Hematopoietic multipotent progenitor cell (in vitro differentiated cells): ENCODE results near the gene CAPS2. TPM values are rescaled to one million over a fixed set of nuclear protein-coding genes. Genes with fewer than 3 reads are reported as not detected.
"Not testable (repeated sequence)": the region's sequence is repeated elsewhere in the genome, so short reads cannot be mapped to it uniquely, and the experiment has no call there.

Experiments used
- DNase-seq, 3 donors: peaks; one replicate each; pipeline ENCODE4 v3.0.0-alpha.2; 2011 to 2015; ENCODE audit warnings: low read depth in 2 of 3, low spot score in 2 of 3
- total RNA-seq: library from RNA; depleted of rRNA; stranded (reverse); fragments of >200 nt; gene quantifications from one replicate; pipeline ENCODE4 v1.2.3, GENCODE V29; 2012

The CAPS2 gene
- total RNA-seq = 11.8 TPM

GRCh38 chr12:75329918-75330826, at the start of gene CAPS2:
Gene CAPS2, minus strand, starts transcription at chr12:75330324. Its CDS starts 3,826 bp downstream, at chr12:75326498.
- DNase-seq = peak; percentile 21 to 83 (median 75)

- DNase-seq = no peak
Measured at GRCh38 chr12:75378354-75378753, 48.2 kb upstream of the CAPS2 start.

GRCh38 chr12:75374971-75375370, 44.8 kb upstream of the CAPS2 start:
- no peak for DNase-seq

- DNase-seq = no peak
Measured at GRCh38 chr12:75366629-75367028, 36.5 kb upstream of the CAPS2 start.

GRCh38 chr12:75364919-75365318, 34.8 kb upstream of the CAPS2 start:
- DNase-seq = peak in 2 of 3 donors; percentile 5 to 18

- peak in 1 of 3 donors; percentile 9 for DNase-seq
Measured at GRCh38 chr12:75361408-75361807, 31.3 kb upstream of the CAPS2 start.

GRCh38 chr12:75360920-75361319, 30.8 kb upstream of the CAPS2 start:
- no peak for DNase-seq

- DNase-seq = no peak
Measured at GRCh38 chr12:75354011-75354410, 23.9 kb upstream of the CAPS2 start.

GRCh38 chr12:75350413-75350812, 20.3 kb upstream of the CAPS2 start:
- no peak for DNase-seq

GRCh38 chr12:75349946-75350345, 19.8 kb upstream of the CAPS2 start:
- no peak for DNase-seq

GRCh38 chr12:75346215-75346614, 16.1 kb upstream of the CAPS2 start:
- not testable (repeated sequence) for DNase-seq

- no peak for DNase-seq
Measured at GRCh38 chr12:75345531-75345930, 15.4 kb upstream of the CAPS2 start.

- no peak for DNase-seq
Measured at GRCh38 chr12:75341873-75342272, 11.7 kb upstream of the CAPS2 start.

GRCh38 chr12:75337905-75338304, 7.8 kb upstream of the CAPS2 start:
- no peak for DNase-seq

- peak; percentile 63 to 95 (median 90) for DNase-seq
Measured at GRCh38 chr12:75334384-75335030, 4.4 kb upstream of the CAPS2 start, which contains the start of gene GLIPR1L1. Gene GLIPR1L1, plus strand, starts transcription at chr12:75334670. Its CDS starts 59 bp downstream, at chr12:75334729.

GRCh38 chr12:75327642-75328041, 2.5 kb downstream of the CAPS2 start:
- DNase-seq = no peak

- DNase-seq = no peak
Measured at GRCh38 chr12:75323663-75324062, 6.5 kb downstream of the CAPS2 start.

- DNase-seq = no peak
Measured at GRCh38 chr12:75322464-75322863, 7.7 kb downstream of the CAPS2 start.

GRCh38 chr12:75317784-75318183, 12.3 kb downstream of the CAPS2 start:
- DNase-seq = no peak

GRCh38 chr12:75315518-75315917, 14.6 kb downstream of the CAPS2 start:
- DNase-seq = no peak

- DNase-seq = no peak
Measured at GRCh38 chr12:75311369-75311768, 18.8 kb downstream of the CAPS2 start.

GRCh38 chr12:75308279-75308678, 21.8 kb downstream of the CAPS2 start:
- no peak for DNase-seq
